ENCODE results near the gene DUT.

Gene DUT

GRCh38 chr15:48300038-48300437, 31.2 kb upstream of the DUT start:
- no peaks in the 10 kb centered on the region for H3K9me3 ChIP-seq (ENCODE audit: insufficient read depth, low read length)
- H3K9me2 ChIP-seq (replicated peaks; ENCODE audit: insufficient read depth, low read length), result no peaks in the 10 kb centered on the region
- no peak for TF ChIP-seq EZH2phosphoT487 (conservative IDR thresholded peaks at IDR 0.05; ENCODE audit: low read length)
- no peak for TF ChIP-seq CTCF (IDR thresholded peaks at IDR 0.05; ENCODE audit: insufficient read depth, low read length, poor library complexity, severe bottlenecking)
- no peaks in the 10 kb centered on the region for H3K79me2 ChIP-seq (ENCODE audit: insufficient read depth, low read length)
- no peaks in the 10 kb centered on the region for H3K27me3 ChIP-seq (ENCODE audit: low read length)
- no peak overlapping the region for H3K4me3 ChIP-seq (ENCODE audit: insufficient read depth, low read length, poor library complexity, severe bottlenecking)
- H3F3A ChIP-seq (ENCODE audit: insufficient read depth), result no peaks in the 10 kb centered on the region
- no peaks in the 10 kb centered on the region for H4K20me1 ChIP-seq (ENCODE audit: low read depth, low read length)
- H3K9ac ChIP-seq (ENCODE audit: low read length), result no peak overlapping the region
- no peak overlapping the region for H3K27ac ChIP-seq (ENCODE audit: low read depth, low read length)
- no peaks in the 10 kb centered on the region for H3K36me3 ChIP-seq (ENCODE audit: low read length)
- no peak overlapping the region for H3K4me2 ChIP-seq (ENCODE audit: low read depth, low read length, poor library complexity, severe bottlenecking)
- no peak overlapping the region for H2AFZ ChIP-seq (ENCODE audit: low read depth, low read length, severe bottlenecking)

- no peaks in the 10 kb centered on the region for H3K36me3 ChIP-seq (ENCODE audit: low read length)
- no peak overlapping the region for H3K27ac ChIP-seq (ENCODE audit: low read depth, low read length)
- H3K4me3 ChIP-seq (ENCODE audit: insufficient read depth, low read length, poor library complexity, severe bottlenecking), result no peak overlapping the region
- H3K27me3 ChIP-seq (ENCODE audit: low read length), result no peaks in the 10 kb centered on the region
- H2AFZ ChIP-seq (ENCODE audit: low read depth, low read length, severe bottlenecking), result no peak overlapping the region
- H3K9me3 ChIP-seq (ENCODE audit: insufficient read depth, low read length), result no peaks in the 10 kb centered on the region
- H3K79me2 ChIP-seq (ENCODE audit: insufficient read depth, low read length), result no peaks in the 10 kb centered on the region
- no peaks in the 10 kb centered on the region for H3K9me2 ChIP-seq (replicated peaks; ENCODE audit: insufficient read depth, low read length)
- TF ChIP-seq CTCF (IDR thresholded peaks at IDR 0.05; ENCODE audit: insufficient read depth, low read length, poor library complexity, severe bottlenecking) (no peak), EZH2phosphoT487 (conservative IDR thresholded peaks at IDR 0.05; ENCODE audit: low read length) (no peak)
- no peak overlapping the region for H3K4me2 ChIP-seq (ENCODE audit: low read depth, low read length, poor library complexity, severe bottlenecking)
- no peak overlapping the region for H3K9ac ChIP-seq (ENCODE audit: low read length)
- no peaks in the 10 kb centered on the region for H3F3A ChIP-seq (ENCODE audit: insufficient read depth)
- H4K20me1 ChIP-seq (ENCODE audit: low read depth, low read length), result no peaks in the 10 kb centered on the region
These were observed 26.8 kb upstream of the DUT start for GRCh38 chr15:48304398-48304797.

GRCh38 chr15:48306639-48307038, 24.6 kb upstream of the DUT start:
- H3K79me2 ChIP-seq (ENCODE audit: insufficient read depth, low read length), result no peaks in the 10 kb centered on the region
- H3K4me3 ChIP-seq (ENCODE audit: insufficient read depth, low read length, poor library complexity, severe bottlenecking), result no peak overlapping the region
- no peaks in the 10 kb centered on the region for H4K20me1 ChIP-seq (ENCODE audit: low read depth, low read length)
- no peak overlapping the region for H2AFZ ChIP-seq (ENCODE audit: low read depth, low read length, severe bottlenecking)
- H3K9ac ChIP-seq (ENCODE audit: low read length), result no peak overlapping the region
- no peaks in the 10 kb centered on the region for H3K9me3 ChIP-seq (ENCODE audit: insufficient read depth, low read length)
- H3K4me2 ChIP-seq (ENCODE audit: low read depth, low read length, poor library complexity, severe bottlenecking), result no peak overlapping the region
- H3K27ac ChIP-seq (ENCODE audit: low read depth, low read length), result no peak overlapping the region
- no peaks in the 10 kb centered on the region for H3K36me3 ChIP-seq (ENCODE audit: low read length)
- H3K27me3 ChIP-seq (ENCODE audit: low read length), result no peaks in the 10 kb centered on the region
- TF ChIP-seq EZH2phosphoT487 (conservative IDR thresholded peaks at IDR 0.05; ENCODE audit: low read length) (no peak), CTCF (IDR thresholded peaks at IDR 0.05; ENCODE audit: insufficient read depth, low read length, poor library complexity, severe bottlenecking) (no peak)
- H3F3A ChIP-seq (ENCODE audit: insufficient read depth), result no peaks in the 10 kb centered on the region
- H3K9me2 ChIP-seq (replicated peaks; ENCODE audit: insufficient read depth, low read length), result no peaks in the 10 kb centered on the region

- Histone ChIP-seq H3K4me2 (ENCODE audit: low read depth, low read length, poor library complexity, severe bottlenecking) (no peak overlapping the region), H3K4me3 (ENCODE audit: insufficient read depth, low read length, poor library complexity, severe bottlenecking) (no peak overlapping the region), H3K36me3 (ENCODE audit: low read length) (no peaks in the 10 kb centered on the region), H3K9me2 (replicated peaks; ENCODE audit: insufficient read depth, low read length) (no peaks in the 10 kb centered on the region), H3K79me2 (ENCODE audit: insufficient read depth, low read length) (no peaks in the 10 kb centered on the region), H2AFZ (ENCODE audit: low read depth, low read length, severe bottlenecking) (no peak overlapping the region), H3K27ac (ENCODE audit: low read depth, low read length) (no peak overlapping the region), H3K9me3 (ENCODE audit: insufficient read depth, low read length) (no peaks in the 10 kb centered on the region), H3F3A (ENCODE audit: insufficient read depth) (no peaks in the 10 kb centered on the region), H4K20me1 (ENCODE audit: low read depth, low read length) (no peaks in the 10 kb centered on the region), H3K27me3 (ENCODE audit: low read length) (no peaks in the 10 kb centered on the region), H3K9ac (ENCODE audit: low read length) (no peak overlapping the region)
- TF ChIP-seq CTCF (IDR thresholded peaks at IDR 0.05; ENCODE audit: insufficient read depth, low read length, poor library complexity, severe bottlenecking) (no peak), EZH2phosphoT487 (conservative IDR thresholded peaks at IDR 0.05; ENCODE audit: low read length) (no peak)
These were observed 23.6 kb upstream of the DUT start for GRCh38 chr15:48307586-48307985.
